ENCODE results near the gene TXNL4A.

Gene TXNL4A

GRCh38 chr18:79931475-79931874, 56.9 kb downstream of the TXNL4A start:
- DNase-seq: no peak

GRCh38 chr18:79930020-79930642, 58.2 kb downstream of the TXNL4A start:
- DNase-seq: no peak

GRCh38 chr18:79928563-79928960, 59.8 kb downstream of the TXNL4A start:
- no peak for DNase-seq

- DNase-seq: no peak
Observed at GRCh38 chr18:79927607-79928562, 60.5 kb downstream of the TXNL4A start.

GRCh38 chr18:79926715-79927606, 61.4 kb downstream of the TXNL4A start:
- no peak for DNase-seq

- no peak for DNase-seq
Observed at GRCh38 chr18:79926306-79926705, 62.1 kb downstream of the TXNL4A start.

- no peak for DNase-seq
Observed at GRCh38 chr18:79924814-79925731, 63.3 kb downstream of the TXNL4A start.

- no peak for DNase-seq
Observed at GRCh38 chr18:79923896-79924585, 64.3 kb downstream of the TXNL4A start.

GRCh38 chr18:79922971-79923411, 65.4 kb downstream of the TXNL4A start:
- no peak for DNase-seq

- DNase-seq: no peak
Observed at GRCh38 chr18:79921984-79922965, 66.1 kb downstream of the TXNL4A start.

Data from activated CD4-positive, alpha-beta T cell treated with anti-CD3 and anti-CD28 coated beads for 48 hours (primary cell).